Urothelium cell line (cell line): ENCODE results near the gene ZFP62.

Source experiments
- DNase-seq: peaks from one replicate; pipeline ENCODE4 v3.0.0; 2011; ENCODE audit warnings: low spot score, mixed read lengths
- FAIRE-seq: peaks from 2 replicates; lab custom pipeline; 2011; peaks lifted over from hg19 to GRCh38; lab: Jason Lieb, UNC

Gene ZFP62

DNA sequence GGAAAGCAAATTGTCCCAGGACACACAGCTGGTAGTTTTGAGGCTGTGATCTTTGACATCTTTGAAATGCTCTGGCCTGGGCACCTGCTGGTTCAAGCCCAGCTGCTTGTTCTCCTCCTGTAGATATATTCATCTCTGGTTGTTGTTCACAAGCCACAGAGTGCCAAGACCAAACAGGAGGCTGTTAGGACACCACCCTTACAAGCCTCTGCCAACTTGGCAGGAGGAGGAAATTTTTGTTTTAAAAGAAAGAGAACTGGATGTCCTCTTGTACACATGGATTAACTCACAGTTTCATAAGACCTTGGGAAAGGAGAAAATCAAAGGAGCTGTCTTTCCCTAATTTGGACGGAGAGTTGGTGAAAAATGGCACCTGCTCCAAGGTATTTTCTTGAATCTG is 8.5 kb upstream of the ZFP62 start:
- FAIRE-seq: no peak
- no peak for DNase-seq

DNA sequence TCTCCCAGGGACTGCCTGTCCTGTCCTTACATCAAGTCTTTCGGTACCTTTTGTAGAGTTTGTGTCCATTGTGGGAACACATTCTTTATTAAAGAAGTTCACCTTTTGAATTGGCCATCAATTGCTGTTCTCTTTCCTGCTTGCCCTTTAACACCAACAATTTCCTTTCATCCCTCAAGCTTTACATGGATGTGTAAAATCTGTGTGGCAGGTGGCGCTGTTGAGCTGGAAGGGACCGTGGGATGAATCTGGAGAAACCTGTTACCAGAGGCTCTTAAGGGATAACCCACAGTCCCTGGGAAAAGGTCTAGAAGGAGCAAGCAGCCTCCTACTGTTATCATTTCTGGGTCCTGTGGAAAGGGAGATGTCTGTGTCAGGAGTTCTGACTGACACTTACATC is 7.9 kb upstream of the ZFP62 start:
- no peak for FAIRE-seq
- DNase-seq: peak; percentile 72

DNA sequence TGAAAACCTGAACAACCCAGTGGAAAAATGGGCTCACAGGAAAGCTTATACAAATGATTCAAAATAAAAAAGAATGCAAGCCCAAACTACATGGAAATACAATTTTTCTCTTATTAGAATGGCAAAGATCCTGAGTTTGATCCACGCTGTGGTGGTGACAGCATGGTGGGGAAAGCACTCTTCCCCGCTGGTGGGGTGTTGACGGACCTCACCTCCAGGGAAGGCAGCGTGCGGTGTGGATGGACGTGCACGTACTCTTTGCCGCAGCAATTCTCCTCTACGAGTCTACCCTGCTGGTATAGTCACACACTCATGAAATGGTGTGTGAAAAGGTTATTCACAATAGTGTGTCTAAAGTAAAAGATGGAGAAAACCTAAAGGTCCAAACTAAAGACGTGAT is 5.9 kb upstream of the ZFP62 start:
- no peak for FAIRE-seq
- DNase-seq: no peak

DNA sequence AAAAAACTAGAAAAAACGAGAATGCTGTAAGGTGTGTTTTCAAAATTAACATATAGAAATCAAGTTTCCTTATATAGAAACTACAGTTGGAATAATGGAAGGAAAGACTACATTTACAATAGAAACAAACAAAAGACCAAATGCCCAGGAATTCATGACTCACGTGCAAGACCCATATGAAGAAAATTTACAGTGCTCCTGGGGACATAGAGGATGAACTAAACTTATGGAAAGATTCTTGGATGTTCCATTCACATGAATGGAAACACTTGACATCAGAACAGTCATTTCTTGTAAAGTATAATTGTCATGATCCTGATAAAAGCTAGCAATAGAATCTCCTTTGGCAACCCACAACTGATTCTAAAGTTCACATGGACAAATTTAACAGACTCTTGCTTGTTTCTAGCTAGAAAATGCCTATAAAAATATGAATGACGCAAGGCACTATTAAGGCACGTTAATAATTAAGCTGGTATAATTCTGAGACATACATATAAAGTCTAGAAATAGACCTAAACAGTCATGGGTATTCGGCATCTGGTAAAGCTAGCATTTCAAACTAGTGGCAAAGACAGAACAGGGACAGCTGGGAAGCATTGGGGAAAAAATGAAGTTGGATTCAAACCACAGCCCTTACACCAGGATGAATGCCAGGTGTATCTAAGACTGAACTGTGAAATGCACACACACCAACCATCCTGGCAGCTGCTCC is 5.1 kb upstream of the ZFP62 start:
- FAIRE-seq: no peak
- DNase-seq: no peak

DNA sequence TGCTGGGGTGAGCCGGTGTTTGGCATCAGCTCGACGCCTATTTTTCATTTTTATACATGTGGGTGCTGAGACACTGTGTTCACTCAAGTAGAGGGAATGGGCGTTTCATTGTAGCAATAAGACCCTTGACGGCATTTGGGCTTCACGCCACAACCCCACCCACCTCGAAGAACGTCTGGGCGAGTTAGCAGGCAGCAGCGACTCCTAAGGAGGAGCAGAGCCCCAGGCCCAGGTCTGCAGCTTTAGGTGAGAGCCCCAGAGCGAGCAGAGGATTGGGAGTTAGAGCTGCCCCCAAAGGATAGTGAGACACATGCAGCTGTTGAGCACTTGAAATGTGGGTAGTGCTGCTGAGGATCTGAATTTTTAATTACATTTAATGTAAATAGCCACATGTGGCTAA is 1.6 kb upstream of the ZFP62 start:
- no peak for DNase-seq
- FAIRE-seq: no peak

DNA sequence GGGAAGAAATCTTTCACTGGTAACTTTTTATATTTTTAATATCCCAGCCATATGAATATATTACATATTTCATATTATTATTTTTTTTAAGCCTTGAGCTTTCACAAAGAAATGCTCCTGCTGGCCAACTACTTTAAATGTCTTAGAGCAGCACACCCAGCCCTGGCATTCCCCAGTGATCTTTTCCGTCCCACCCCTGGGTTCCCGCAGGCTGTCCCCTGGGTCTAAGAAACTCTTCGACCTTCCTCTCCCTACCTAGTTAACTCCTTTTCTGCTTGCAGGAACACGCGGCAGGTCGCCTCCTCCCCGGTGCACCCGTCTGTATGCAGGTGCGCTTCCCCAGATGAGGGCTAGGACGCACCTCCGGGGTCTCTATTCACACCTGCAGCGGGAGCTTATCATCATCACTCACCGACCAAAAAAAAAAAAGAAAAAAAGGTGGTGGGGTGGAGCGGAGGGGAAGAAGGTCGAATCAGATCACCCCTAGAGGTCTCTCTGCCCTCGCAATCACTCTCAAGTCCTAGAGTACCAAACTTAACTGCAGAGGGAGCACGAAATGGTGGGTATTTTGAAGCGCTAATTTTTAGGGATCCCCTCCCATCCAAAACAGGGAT is 696 bp downstream of the ZFP62 start:
- FAIRE-seq (no peak), DNase-seq (peak; percentile 60)

DNA sequence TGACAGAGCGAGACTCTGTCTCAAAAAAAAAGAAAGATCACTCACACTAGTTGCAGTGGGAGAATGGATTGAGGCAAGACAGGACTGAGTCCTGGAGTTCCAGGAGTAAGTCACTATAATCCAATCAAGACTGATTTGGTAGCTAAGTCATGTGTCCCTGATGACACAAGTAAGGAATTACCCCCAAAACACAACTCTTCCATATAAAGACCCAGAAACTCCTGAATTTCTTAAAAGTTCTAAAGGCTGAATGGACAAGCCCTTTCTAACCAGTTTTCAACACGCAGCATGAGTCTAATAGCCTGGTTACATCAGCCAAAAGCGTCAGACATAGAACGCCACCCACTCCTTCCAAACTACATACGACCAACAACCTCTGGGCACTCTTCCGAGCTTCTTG is 2.5 kb downstream of the ZFP62 start:
- FAIRE-seq: no peak
- no peak for DNase-seq

DNA sequence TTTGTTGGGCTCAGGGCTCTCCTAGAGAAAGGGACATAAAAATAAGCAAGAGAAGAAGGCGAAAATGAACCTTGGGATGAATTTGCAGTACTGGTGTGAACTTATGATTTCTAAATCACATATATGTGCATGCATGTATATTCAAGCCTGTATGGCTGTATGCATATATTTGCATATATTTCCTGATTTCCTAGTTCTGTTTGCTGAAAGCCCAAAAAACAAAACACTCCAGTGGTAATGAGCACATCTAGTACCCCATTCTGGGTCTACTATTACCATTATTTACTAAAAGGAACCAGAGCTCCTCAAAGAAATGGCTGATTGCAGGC is 7.3 kb downstream of the ZFP62 start:
- no peak for DNase-seq
- FAIRE-seq: no peak

DNA sequence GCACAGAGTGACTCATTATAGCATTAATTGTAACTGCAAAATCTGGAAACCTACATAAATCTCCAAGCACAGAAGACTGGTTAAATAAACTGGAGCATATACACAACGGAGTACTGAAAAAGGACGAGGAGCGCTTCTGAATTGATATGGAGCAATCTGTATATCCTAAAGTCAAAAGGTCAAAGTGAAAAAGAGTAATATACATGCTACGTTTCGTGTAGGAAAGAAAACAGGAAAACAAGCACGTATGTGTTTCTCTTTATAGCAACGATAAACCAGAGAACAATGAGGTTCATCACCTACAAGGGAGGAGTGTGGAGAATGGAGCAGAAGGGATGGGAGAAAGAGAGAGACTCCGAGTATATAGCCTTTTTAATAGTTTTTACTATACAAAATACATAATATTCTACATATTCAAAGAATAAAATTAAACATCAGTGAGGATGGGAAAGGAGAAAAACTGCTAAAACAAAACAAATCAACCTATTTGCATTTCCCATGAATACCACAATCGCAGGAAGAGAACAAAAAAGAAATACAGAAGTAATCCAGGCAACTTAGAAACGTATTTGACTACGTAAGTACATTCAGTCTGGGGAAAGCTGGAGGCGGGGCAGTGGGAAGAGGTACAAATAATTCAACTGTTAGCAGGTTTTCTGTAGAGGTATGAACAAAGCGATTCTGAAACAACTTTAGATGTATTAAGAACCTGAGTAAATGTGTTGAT is 7.8 kb downstream of the ZFP62 start:
- FAIRE-seq: no peak
- DNase-seq: no peak

DNA sequence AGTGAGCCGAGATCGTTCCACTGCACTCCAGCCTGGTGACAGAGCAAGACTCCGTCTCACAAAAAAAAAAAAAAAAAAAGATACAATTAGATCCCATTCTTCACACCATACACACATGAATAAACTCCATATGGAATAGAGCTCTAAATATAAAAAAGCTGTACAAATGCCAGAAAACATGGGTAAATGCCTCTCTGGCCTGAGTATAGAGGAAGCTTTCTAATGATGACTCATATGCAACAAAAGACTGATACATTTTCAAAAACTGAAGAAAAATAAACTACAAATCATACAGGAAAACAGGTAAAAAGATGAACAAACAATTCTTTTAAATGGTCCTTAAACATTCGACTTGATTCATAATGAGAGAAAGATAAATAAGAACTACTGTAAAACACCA is 8.6 kb downstream of the ZFP62 start:
- no peak for DNase-seq
- FAIRE-seq: no peak

DNA sequence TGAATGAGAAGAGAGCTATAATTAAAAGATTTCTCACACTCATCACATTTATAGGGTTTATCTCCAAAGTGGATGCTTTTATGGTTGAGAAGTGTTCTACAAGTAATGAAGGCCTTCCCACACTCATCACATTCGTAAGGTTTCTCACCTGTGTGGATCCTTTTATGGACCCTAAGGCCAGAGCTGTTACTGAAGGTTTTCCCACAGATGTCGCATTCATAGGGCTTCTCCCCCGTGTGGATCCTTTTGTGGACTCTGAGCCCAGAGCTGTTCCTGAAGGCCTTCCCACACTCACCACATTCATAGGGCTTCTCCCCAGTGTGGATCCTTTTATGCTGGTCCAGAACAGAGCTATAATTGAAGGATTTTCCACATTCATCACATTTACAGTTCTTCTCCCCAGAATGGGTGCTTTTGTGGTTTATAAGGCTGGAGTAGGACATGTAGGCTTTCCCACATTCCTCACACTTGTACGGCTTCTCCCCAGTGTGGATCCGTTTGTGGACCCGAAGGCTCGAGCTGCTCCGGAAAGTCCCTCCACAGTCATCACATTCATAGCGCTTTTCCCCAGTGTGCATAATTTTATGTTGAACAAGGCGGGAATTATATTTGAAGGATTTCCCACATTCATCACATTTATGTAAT is 10.5 kb downstream of the ZFP62 start:
- no peak for DNase-seq
- no peak for FAIRE-seq

DNA sequence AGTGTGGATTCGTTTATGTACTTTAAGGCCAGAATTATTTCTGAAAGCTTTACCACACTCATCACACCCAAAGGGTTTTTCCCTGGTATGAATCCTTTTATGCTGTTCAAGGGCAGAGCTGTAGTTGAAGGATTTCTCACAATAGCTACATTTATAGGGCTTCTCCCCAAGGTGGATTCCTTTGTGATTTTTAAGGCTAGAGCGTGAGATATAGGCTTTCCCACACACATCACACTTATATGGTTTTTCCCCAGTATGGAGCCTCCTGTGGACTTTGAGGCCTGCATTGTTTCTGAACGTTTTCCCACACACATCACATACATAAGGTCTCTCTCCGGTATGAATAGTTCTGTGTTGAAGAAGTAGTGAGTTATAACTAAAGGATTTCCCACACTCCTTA is 11.2 kb downstream of the ZFP62 start:
- DNase-seq (no peak), FAIRE-seq (no peak)

DNA sequence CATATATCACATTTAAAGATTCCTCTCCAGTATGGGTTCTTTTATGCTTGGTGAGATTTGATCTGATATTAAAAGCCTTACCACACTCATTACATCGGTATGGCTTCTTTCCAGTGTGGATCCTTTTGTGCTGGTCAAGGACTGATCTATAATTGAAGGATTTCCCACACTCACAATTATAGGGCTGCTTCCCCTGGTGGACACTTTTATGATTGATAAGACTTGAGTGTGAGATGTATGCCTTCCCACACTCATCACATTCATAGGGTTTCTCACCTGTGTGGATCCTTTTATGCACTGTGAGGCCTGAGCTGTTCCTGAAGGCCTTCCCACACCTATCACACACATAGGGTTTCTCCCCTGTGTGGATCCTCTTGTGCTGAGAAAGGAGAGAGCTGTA is 12.2 kb downstream of the ZFP62 start:
- DNase-seq: no peak
- FAIRE-seq: no peak

DNA sequence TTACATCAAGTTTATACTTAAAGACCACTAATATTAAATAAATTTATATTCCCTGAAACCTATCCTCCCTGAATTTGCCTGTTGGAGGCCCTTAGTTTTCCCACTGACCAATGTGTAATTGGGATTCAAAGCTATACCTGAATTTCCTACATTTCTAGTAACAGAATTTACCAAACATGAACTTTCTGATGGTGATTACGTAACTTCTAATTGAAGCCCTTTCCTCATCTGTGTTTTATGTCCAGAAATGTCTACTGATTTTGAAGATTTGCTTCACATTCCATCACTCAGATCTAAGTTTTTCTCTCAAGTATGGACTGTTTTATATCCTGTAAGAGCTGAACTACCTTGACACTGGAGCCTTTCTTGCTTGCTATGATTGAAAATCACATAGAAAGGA is 12.8 kb downstream of the ZFP62 start:
- no peak for DNase-seq
- no peak for FAIRE-seq

DNA sequence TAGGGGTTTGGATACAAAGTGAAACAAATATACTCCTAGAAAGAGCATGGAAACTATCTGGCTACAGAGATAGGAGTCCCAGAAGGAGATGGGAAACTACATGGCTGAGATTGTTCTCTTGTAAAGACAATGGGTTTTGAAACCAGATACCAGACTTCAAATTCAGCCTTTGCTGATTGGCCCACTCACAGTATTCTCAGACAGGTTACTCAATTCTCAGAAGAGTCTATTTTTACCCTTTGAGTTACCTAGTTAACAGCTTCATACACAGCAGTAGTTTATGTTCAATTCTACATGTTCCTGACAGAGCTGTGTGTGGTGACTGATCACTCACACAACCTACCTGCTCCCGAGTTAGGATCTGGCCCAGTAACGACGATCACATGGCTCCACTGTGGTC is 14.1 kb downstream of the ZFP62 start:
- DNase-seq (no peak), FAIRE-seq (no peak)

DNA sequence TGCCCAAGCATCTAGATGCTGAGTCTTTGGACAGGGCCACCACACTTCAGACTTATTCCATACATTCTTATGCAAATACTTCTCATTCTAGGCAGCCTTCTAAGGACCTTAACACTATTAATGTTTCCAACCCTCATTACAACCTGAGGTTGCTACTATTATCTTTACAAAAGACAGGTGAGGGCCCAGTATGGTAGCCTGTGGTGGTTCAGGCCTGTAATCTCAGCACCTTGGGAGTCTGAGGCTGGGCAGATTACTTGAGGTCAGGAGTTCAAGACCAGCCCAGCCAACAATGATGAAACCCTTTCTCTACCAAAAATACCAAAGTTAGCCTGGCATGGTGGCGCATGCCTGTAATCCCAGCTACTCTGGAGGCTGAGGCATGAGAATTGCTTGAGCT is 16.2 kb downstream of the ZFP62 start:
- FAIRE-seq: no peak
- DNase-seq: no peak

DNA sequence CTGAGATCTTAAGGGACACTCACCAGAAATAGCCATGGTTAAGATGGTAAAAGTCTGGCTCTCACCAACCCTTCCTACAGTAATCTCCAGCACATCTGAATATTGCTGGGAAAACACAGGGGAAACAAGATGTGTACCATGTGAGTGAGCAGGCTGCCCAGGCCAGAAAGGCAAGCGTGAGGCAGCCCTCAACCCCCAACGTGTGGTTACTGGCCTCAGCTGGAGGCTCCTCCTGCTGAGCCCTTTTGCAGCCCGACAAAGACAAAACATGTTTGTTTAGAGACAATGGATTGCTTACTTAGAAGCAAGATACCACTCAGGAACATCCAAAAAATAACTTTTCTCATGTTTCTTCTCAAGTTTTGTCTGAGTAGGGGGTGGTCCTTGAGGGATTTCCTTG is 16.6 kb downstream of the ZFP62 start:
- no peak for FAIRE-seq
- no peak for DNase-seq

DNA sequence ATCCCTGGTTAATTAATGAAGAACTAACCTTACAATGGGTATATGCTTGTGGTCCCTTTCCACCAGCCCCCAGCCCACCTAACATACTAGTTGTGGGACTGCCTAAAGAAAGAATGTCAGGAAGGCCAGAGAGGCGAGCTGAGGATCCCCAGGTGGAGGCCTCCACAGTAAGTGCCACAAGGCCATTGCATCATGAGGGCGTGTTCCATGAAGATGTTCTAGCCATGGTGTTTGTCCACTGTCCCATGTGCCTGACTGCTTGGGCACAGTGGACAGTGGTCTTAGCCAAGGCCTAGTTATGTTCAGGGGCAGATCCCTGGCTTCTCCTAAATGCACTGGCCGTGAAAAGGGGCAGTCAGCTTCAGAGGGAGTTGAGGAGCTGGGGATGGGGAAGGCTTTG is 21.1 kb downstream of the ZFP62 start:
- FAIRE-seq: no peak
- no peak for DNase-seq

DNA sequence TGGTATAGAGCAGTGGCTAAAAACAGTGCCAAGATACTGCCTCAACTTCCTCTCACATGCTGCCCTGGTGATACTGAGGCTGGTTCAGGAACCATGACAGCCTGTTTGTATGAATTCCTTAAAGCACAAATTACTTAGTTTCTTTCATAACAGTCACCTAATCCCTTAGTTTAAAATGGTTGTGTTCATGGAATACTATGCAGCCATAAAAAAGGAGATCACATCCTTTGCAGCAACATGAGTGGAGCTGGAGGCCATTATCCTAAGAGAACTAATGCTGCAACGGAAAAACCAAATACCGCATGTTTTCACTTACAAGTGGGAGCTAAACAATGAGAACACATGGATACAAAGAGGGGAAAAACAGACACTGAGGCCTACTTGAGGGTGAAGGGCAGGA is 21.8 kb downstream of the ZFP62 start:
- FAIRE-seq: no peak
- no peak for DNase-seq

DNA sequence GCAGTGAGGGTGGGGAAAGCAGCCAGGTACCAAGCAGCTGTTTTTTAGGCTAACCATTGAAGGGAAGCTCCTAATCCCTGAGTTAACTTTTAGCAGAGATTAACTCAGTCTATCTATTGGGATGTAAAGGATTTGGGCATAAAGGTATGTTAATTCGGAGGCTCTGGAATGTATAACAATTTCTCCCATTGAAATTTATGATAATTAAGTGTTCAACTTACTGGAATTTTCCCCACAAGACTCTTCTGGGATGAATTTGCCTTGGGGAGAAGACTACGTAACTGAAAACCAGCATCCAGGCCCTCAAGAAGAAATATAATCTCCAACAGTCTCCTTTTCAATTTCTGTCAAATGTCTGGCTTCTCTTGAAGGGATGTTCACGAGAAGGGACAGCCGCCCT is 23.6 kb downstream of the ZFP62 start:
- DNase-seq (no peak), FAIRE-seq (no peak)

DNA sequence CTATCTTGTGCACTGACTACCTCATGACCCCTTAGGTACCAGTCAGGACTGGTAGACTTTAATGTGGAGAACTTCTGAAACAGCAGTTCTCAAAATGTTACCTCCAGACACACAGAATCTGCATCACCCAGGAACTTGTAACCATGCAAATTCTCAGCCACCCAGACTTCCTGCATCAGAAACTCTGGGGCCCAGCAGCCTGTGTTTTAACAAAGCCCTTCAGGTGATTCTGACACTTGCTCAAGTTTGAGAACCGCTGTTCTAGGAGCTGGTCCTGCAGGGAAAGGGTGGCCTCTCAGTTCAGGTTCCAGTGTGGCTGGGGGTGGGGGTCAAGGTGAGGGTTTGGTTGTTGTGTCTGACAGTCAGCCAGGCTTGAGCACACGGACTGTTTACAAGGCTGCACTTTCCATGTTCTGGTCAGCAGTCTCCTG is 28.4 kb downstream of the ZFP62 start:
- FAIRE-seq (no peak), DNase-seq (no peak)
